Activated CD4-positive, alpha-beta memory T cell treated with anti-CD3 and anti-CD28 coated beads, Interleukin-2, amount 10 ng/mL, durations not matched to agents 7 days and 5 days (primary cell): Measurements from ENCODE around the gene GASK1B. TPM values are rescaled to one million over a fixed set of nuclear protein-coding genes. Genes with fewer than 3 reads are reported as not detected.

ENCODE experiments used
- total RNA-seq, 2 experiments: library from RNA; stranded (reverse); gene quantifications; one replicate each; pipeline ENCODE4 v1.2.3, GENCODE V29; 2021

GASK1B gene
- total RNA-seq, 2 experiments from 2014 or later: not detected

Other genes starting within 250 kb of the GASK1B start
- gene TMEM144, start 37.5 kb upstream of the GASK1B start, total RNA-seq: not detected